GM12878 (cell line): ENCODE measurements around the gene CTDP1. TPM values are rescaled to one million over a fixed set of nuclear protein-coding genes. Genes with fewer than 3 reads are reported as not detected.

Experiments
- ATAC-seq: fragments of 200-7000 bp; cut with Tn5 transposase; 3 replicates; pipeline ENCODE4 v1.9.1; 2020; ENCODE audit warnings: mild to moderate bottlenecking, moderate library complexity
- BruUV-seq: library from RNA; stranded (reverse); fragments of 400-500 nt; replicated peaks from 2 replicates; lab custom pipeline; 2021; lab: Mats Ljungman, UMichigan
- CTCF ChIA-PET: fragments of 300-600 bp; sonication (Branson Sonifier 250); formaldehyde crosslinking; extraction: SDS; loops from one replicate; lab custom pipeline; 2021; ENCODE audit warnings: inconsistent platforms; lab: Yijun Ruan, JAX
- POLR2A ChIA-PET: fragments of 350-600 bp; formaldehyde crosslinking; extraction: SDS; loops from one replicate; lab custom pipeline; 2021; ENCODE audit warnings: inconsistent platforms; lab: Charles Lee
- RAD21 ChIA-PET: fragments of 300-600 bp; sonication (Branson Sonifier 250); formaldehyde crosslinking; loops from one replicate; lab custom pipeline; 2023; ENCODE audit warnings: antibody characterized with exemption; ENCODE audit not compliant: unreplicated experiment; lab: Charles Lee
- SMC1A ChIA-PET: fragments of 300-600 bp; sonication (Branson Sonifier 250); formaldehyde crosslinking; loops from one replicate; lab custom pipeline; 2023; ENCODE audit not compliant: unreplicated experiment, uncharacterized antibody; lab: Charles Lee
- DNase-seq: peaks from one replicate; pipeline ENCODE4 v3.0.0-alpha.2; 2011; ENCODE audit warnings: low read depth, low spot score
- FAIRE-seq: peaks from 3 replicates; lab custom pipeline; 2011; peaks lifted over from hg19 to GRCh38; lab: Jason Lieb, UNC
- H2AFZ ChIP-seq: 2 replicates; pipeline ENCODE4 v1.6.0; 2011; ENCODE audit warnings: low read depth, low read length, control low read depth; ENCODE audit not compliant: control insufficient read depth
- H3K27ac ChIP-seq: 2 replicates; pipeline ENCODE4 v1.5.1; 2011; ENCODE audit warnings: control low read depth; ENCODE audit not compliant: control insufficient read depth, insufficient read depth
- H3K27me3 ChIP-seq, 2 experiments: replicated peaks in 1 of 2; 2 replicates each; pipeline versions ENCODE4 v1.6.0 to v1.6.1; 2011; ENCODE audit warnings: low read length in 1 of 2; ENCODE audit not compliant: control insufficient read depth in 2 of 2, insufficient read depth in 2 of 2
- H3K36me3 ChIP-seq, 2 experiments: 2 replicates each; pipeline ENCODE4 v1.5.1; 2011; ENCODE audit warnings: low read length in 1 of 2; ENCODE audit not compliant: control insufficient read depth in 2 of 2, insufficient read depth in 2 of 2
- H3K4me1 ChIP-seq: 2 replicates; pipeline ENCODE4 v1.6.1; 2011; ENCODE audit warnings: mild to moderate bottlenecking, low read length, moderate library complexity, mixed read lengths; ENCODE audit not compliant: control insufficient read depth, insufficient read depth
- H3K4me2 ChIP-seq: 2 replicates; pipeline ENCODE4 v1.6.0; 2011; ENCODE audit warnings: control low read depth; ENCODE audit not compliant: control insufficient read depth, insufficient read depth
- H3K4me3 ChIP-seq: fragments of 200-600 bp; sonication (generic); 2 replicates; pipeline ENCODE4 v1.5.1; 2016
- H3K79me2 ChIP-seq: 2 replicates; pipeline ENCODE4 v1.6.0; 2011; ENCODE audit warnings: low read length; ENCODE audit not compliant: control insufficient read depth, insufficient read depth
- H3K9ac ChIP-seq: 2 replicates; pipeline ENCODE4 v1.8.0; 2011; ENCODE audit warnings: low read length, control low read depth, mixed read lengths; ENCODE audit not compliant: control insufficient read depth, insufficient read depth
- H3K9me3 ChIP-seq: replicated peaks from 3 replicates; pipeline ENCODE4 v1.5.1; 2011; ENCODE audit warnings: mild to moderate bottlenecking, low read length; ENCODE audit not compliant: control insufficient read depth, insufficient read depth
- H4K20me1 ChIP-seq: 2 replicates; pipeline ENCODE4 v1.6.0; 2011; ENCODE audit not compliant: control insufficient read depth, insufficient read depth
- BCL3 ChIP-seq: IDR thresholded peaks from 2 replicates; pipeline ENCODE4 v1.6.1; 2011; ENCODE audit warnings: borderline replicate concordance, low read depth, mild to moderate bottlenecking, moderate library complexity, low read length; ENCODE audit not compliant: insufficient read depth, poor library complexity, severe bottlenecking
- CHD4 ChIP-seq: fragments of 200-600 bp; sonication (generic); IDR thresholded peaks from 2 replicates; pipeline ENCODE4 v1.6.1; 2016; ENCODE audit warnings: mild to moderate bottlenecking
- ESRRA ChIP-seq: IDR thresholded peaks from 2 replicates; pipeline ENCODE4 v1.6.1; 2012; ENCODE audit warnings: mild to moderate bottlenecking, low read length, improper control_type of control experiment
- HCFC1 ChIP-seq: fragments of 150-350 bp; IDR thresholded peaks from 2 replicates; pipeline ENCODE4 v1.6.1; 2014; ENCODE audit warnings: low read length
- KLF5 ChIP-seq: fragments of 450-650 bp; IDR thresholded peaks from 2 replicates; pipeline ENCODE4 v1.6.1; 2014; ENCODE audit warnings: mild to moderate bottlenecking; ENCODE audit not compliant: partially characterized antibody
- PAX8 ChIP-seq: fragments of 450-650 bp; IDR thresholded peaks from 2 replicates; pipeline ENCODE4 v1.6.1; 2017; ENCODE audit warnings: mild to moderate bottlenecking, moderate library complexity
- RFX5 ChIP-seq: IDR thresholded peaks from 2 replicates; pipeline ENCODE4 v1.6.1; 2011; ENCODE audit warnings: low read depth, low read length, improper control_type of control experiment
- SKIL ChIP-seq: fragments of 450-650 bp; IDR thresholded peaks from 2 replicates; pipeline ENCODE4 v1.6.1; 2017; ENCODE audit warnings: mild to moderate bottlenecking, low read depth, inconsistent platforms; ENCODE audit not compliant: poor library complexity, severe bottlenecking
- TCF7 ChIP-seq: IDR thresholded peaks from 2 replicates; pipeline ENCODE4 v1.6.1; 2014; ENCODE audit warnings: antibody characterized with exemption, borderline replicate concordance
- WGBS: methylation state at CpG from one replicate; pipeline ENCODE4 v1.1.6; 2016; ENCODE audit warnings: low lambda C conversion rate; ENCODE audit not compliant: insufficient replicate concordance, insufficient coverage; ENCODE audit errors: missing lambda C conversion rate; 5-methylcytosine and 5-hydroxymethylcytosine counted together
- in situ Hi-C: fragments of 300-500 bp; cut with MboI; formaldehyde crosslinking; loops from 9 replicates; pipeline ENCODE4 v1.14.3; 2018; ENCODE audit warnings: mixed read lengths
- intact Hi-C: fragments of 100-400 bp; cut with micrococcal nuclease; formaldehyde crosslinking; loops from one replicate; pipeline ENCODE4 v1.14.2; 2022; ENCODE audit not compliant: unreplicated experiment
- polyA plus RNA-seq, 11 experiments: library from polyadenylated mRNA; depleted of rRNA in 4 of 11; unstranded in 6 of 11; stranded (reverse) in 5 of 11; fragments of >200 nt; fragmentation: Nextera tagmentation in 4 of 11; fragmentation: Illumina TruSeq in 1 of 11; extraction: Ambion mirVana in 4 of 11; extraction: Trizol in 1 of 11; gene quantifications; 1 replicate in 1 of 11; 2 replicates in 10 of 11; pipeline versions ENCODE4 v1.2.1 to v1.2.3, GENCODE V29; 2011 to 2016; ENCODE audit warnings: inconsistent platforms in 2 of 11, missing spikeins in 2 of 11, low read depth in 1 of 11
- total RNA-seq, 4 experiments: library from RNA; depleted of rRNA in 3 of 4; stranded (reverse); fragments of >200 nt in 3 of 4; fragmentation: Illumina TruSeq in 1 of 4; extraction: Trizol in 1 of 4; gene quantifications; 2 replicates each; pipeline versions ENCODE4 v1.2.1 to v1.2.3, GENCODE V29; 2013 to 2021

CTDP1 gene
- total and polyA plus RNA-seq, 10 of the 15 experiments (the other 5 are each of a cell fraction or from before 2014, with no cell fraction given), result 0.32 to 31.3 (median 8.8) TPM

GRCh38 chr18:79770826-79771225 lies 91.2 kb downstream of the CTDP1 start (continued):
- no peak for TF ChIP-seq CHD4
- TF ChIP-seq, all 136 proteins: peak for 0

GRCh38 chr18:79771446-79772107 lies 92.0 kb downstream of the CTDP1 start:
- BruUV-seq, result no TSS peak
- H3K27ac ChIP-seq, result no peak overlapping the region
- no peak overlapping the region for H2AFZ ChIP-seq
- no peaks in the 10 kb centered on the region for H3K79me2 ChIP-seq
- no peak overlapping the region for H3K9ac ChIP-seq
- H4K20me1 ChIP-seq, result no peaks in the 10 kb centered on the region
- FAIRE-seq (no peak), DNase-seq (no peak)
- no peaks in the 10 kb centered on the region for H3K36me3 ChIP-seq
- 63% methylated on average over 20 of the region's 35 CpGs for WGBS
- intact Hi-C loops, result no loop called here
- H3K4me1 ChIP-seq, result no peaks in the 10 kb centered on the region
- peaks cover 2% of the 10 kb centered on the region; the same call in 1 of the 3 replicates for H3K9me3 ChIP-seq
- ChIA-PET CTCF (no interaction called here), RAD21 (no interaction called here), SMC1A (no interaction called here)
- in situ Hi-C loops, result no loop called here
- no peak overlapping the region for H3K4me3 ChIP-seq
- TF ChIP-seq RFX5 (no peak), PAX8 (no peak), KLF5 (no peak), TCF7 (no peak), CHD4 (no peak), BCL3 (no peak), ESRRA (no peak), HCFC1 (no peak), SKIL (no peak)
- TF ChIP-seq, all 136 proteins: peak for 0
- POLR2A ChIA-PET, result no interaction called here
- H3K4me2 ChIP-seq, result no peak overlapping the region
- no peak for ATAC-seq
- H3K27me3 ChIP-seq, result no peaks in the 10 kb centered on the region
